ENCODE data around the gene VPS51. TPM values are rescaled to one million over a fixed set of nuclear protein-coding genes. Genes with fewer than 3 reads are reported as not detected.

Gene VPS51
- total RNA-seq, 2 donors from 2014 or later, result 333 to 498 TPM

DNA sequence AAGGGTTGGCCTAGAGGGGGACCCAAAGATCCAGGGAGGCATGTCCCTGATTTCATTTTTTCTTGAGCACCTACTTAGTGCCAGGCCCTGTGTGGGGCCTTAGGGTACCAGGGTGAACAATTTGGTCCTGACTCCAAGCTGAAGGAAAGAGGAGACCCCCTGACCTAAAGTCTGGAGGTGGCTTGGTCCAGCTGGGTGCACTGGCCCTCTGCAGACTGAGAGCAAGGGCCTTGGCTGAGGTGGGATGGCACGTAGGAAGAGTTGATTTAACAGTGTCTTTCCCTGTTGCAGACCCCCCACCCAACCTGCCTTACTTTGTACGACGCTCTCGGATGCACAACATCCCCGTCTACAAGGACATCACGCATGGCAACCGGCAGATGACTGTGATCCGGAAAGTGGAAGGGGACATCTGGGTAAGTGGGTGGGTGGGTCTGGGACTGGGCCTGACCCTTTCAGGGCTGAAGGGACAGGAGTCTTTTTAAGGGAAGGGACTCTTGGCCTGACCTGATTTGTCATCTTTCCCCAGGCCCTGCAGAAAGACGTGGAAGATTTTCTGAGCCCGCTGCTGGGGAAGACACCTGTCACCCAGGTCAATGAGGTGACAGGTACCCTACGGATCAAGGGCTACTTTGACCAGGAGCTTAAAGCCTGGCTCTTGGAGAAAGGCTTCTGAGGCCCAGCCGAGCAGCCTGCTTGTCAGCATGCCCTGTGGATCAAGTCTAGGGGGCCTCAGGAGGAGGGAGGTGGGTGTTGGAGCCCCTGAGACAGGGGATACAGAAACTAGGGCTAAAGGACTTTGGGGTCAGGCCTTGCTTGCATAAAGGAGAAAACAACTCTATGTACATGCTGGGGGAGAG is 29.4 kb downstream of the VPS51 start:
- Histone ChIP-seq H3K4me3 (no peak overlapping the region), H3K36me3 (peaks cover 64% of the 10 kb centered on the region), H3K4me1 (ENCODE audit: control insufficient read depth in 1 of 2, low read depth in 2 of 2) (peaks cover 11 to 22% of the 10 kb centered on the region in 2 donors), H3K27me3 (replicated peaks; ENCODE audit: insufficient read depth) (no peaks in the 10 kb centered on the region), H3K27ac (no peak overlapping the region), H3K9me3 (no peaks in the 10 kb centered on the region)
- TF ChIP-seq, protein P1, sequence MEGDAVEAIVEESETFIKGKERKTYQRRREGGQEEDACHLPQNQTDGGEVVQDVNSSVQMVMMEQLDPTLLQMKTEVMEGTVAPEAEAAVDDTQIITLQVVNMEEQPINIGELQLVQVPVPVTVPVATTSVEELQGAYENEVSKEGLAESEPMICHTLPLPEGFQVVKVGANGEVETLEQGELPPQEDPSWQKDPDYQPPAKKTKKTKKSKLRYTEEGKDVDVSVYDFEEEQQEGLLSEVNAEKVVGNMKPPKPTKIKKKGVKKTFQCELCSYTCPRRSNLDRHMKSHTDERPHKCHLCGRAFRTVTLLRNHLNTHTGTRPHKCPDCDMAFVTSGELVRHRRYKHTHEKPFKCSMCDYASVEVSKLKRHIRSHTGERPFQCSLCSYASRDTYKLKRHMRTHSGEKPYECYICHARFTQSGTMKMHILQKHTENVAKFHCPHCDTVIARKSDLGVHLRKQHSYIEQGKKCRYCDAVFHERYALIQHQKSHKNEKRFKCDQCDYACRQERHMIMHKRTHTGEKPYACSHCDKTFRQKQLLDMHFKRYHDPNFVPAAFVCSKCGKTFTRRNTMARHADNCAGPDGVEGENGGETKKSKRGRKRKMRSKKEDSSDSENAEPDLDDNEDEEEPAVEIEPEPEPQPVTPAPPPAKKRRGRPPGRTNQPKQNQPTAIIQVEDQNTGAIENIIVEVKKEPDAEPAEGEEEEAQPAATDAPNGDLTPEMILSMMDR (IDR thresholded peaks at IDR 0.05), result no peak
- ATAC-seq (ENCODE audit: insufficient number of reproducible peaks, low FRiP score, low read depth) (no peak), DNase-seq (ENCODE audit: low spot score) (no peak)

DNA sequence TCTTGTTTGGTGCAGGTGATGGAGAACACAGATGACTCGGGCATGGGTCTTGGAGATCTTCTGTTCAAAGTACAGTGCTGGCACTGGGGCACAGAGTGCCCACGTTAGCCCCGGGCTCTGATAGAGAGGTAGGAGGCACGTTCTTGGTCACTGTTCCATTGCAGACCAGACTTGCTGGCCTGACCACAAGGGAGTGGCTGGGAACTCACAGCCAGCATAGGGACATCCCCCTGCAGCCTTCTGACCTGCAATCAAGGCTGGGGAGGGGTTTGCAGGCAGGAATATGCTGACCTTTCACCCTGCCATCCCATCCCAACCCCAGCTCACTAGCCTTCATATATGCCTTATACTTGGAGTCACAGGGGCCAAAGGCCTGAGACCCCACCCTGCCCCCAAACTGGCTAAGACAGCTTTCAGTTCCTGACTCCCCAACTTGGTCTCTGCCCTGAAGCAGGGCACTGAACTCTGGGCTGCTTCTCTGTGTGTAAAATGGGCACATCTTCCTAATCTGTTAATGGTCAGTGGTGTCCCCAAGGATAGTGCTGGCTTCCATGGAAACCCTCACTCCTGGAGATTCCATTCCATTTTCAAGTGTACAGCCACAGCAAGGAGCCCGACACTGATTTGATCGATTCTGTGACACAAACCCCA is 30.7 kb downstream of the VPS51 start:
- Histone ChIP-seq H3K4me3 (no peak overlapping the region), H3K4me1 (ENCODE audit: control insufficient read depth in 1 of 2, low read depth in 2 of 2) (peaks cover 3 to 12% of the 10 kb centered on the region in 2 donors), H3K27me3 (replicated peaks; ENCODE audit: insufficient read depth) (no peaks in the 10 kb centered on the region), H3K9me3 (no peaks in the 10 kb centered on the region), H3K27ac (no peak overlapping the region), H3K36me3 (peaks cover 70% of the 10 kb centered on the region)
- TF ChIP-seq, protein P1 (IDR thresholded peaks at IDR 0.05), result no peak
- no peak for ATAC-seq (ENCODE audit: insufficient number of reproducible peaks, low FRiP score, low read depth)
- DNase-seq (ENCODE audit: low spot score), result no peak

DNA sequence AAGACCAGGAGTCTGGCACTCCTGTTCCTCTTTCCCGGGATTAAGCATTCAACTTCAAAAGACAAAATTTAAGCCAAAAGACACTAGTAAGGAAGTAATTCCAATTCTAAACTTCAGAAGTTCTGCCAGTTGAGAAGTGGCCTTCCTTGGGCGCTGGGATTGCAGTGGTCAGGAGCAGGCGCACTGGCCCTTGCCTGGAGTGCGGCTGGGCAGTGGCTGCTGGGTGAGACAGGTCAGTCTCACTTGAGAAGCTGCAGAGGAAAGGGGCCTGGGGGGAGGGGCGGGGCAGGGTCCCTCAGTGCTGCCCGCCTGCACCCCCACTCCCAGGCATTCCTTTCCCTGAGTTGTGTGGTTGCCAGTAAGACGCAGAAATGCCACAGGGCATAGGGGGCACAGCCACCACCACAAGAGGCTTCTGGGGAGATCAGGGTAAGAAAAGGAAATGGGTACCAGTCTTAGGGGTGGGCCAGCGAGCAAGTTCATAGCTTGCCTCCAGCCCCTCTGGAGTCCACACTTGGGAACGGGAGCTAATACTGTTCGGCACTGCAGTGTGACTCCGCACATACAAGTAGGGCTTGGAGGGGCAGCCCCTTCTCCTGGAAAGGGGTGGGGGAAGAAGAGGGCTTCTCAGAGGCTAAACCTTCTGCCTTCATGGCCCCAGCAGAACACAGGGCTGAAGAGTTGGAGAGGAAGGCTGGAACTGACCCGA is 31.6 kb downstream of the VPS51 start:
- ATAC-seq (ENCODE audit: insufficient number of reproducible peaks, low FRiP score, low read depth) (no peak), DNase-seq (ENCODE audit: low spot score) (no peak)
- peaks cover 77% of the 10 kb centered on the region for H3K36me3 ChIP-seq
- H3K9me3 ChIP-seq, result no peaks in the 10 kb centered on the region
- H3K4me1 ChIP-seq (ENCODE audit: control insufficient read depth in 1 of 2, low read depth in 2 of 2), result peaks cover 6 to 16% of the 10 kb centered on the region in 2 donors
- H3K27ac ChIP-seq, result no peak overlapping the region
- H3K4me3 ChIP-seq, result no peak overlapping the region
- TF ChIP-seq, protein P1 (IDR thresholded peaks at IDR 0.05), result no peak
- H3K27me3 ChIP-seq (replicated peaks; ENCODE audit: insufficient read depth), result no peaks in the 10 kb centered on the region

DNA sequence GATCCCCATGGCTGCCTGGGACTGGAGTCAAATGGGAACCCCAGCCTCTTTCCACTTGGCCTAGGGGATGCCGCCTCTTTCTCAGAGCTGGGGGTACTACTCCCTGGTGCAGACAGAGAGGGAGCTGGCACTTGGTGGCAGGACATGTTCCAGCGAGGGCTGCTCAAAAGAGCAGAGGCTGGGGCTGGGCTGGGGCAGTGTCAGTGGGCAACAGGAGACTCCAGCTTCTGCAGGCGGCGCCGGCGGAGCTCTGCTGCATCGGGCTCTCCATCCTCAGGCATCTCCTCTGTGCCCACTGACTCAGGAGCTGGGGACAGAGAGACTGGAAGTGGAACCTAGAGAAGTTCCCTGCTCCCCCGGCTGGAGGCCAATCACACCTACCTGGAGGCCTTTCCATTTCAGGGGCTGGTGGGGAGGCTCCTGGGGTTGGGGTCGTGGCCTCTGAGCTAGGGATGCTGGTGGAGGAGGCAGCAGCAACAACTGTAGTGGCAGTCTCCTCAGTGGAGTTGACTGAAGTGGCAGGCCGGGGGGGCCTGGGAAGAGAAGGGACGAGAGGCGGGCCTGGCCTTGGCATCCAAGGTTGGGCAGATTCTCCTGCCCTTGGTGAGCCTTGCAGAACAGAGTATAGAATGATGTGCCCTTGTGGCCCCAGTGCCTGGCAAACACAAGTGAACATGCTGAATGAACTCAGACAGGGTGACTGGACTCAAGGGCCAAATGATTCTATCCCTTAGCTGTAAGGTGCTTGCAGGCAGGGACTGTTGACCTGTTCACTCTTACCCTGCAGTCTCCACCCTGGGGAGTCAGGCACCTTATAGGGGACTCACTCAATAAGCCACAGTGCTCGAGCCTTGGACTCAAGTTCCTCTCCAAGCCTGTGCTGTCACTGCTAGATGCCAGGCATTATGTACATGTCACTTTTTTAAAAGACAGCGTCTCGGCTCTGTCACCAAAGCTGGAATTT is 32.5 kb downstream of the VPS51 start:
- TF ChIP-seq, protein P1 (IDR thresholded peaks at IDR 0.05), result no peak
- ATAC-seq (ENCODE audit: insufficient number of reproducible peaks, low FRiP score, low read depth) (no peak), DNase-seq (ENCODE audit: low spot score) (no peak)
- Histone ChIP-seq H3K36me3 (peaks cover 77% of the 10 kb centered on the region), H3K27ac (no peak overlapping the region), H3K27me3 (replicated peaks; ENCODE audit: insufficient read depth) (no peaks in the 10 kb centered on the region), H3K4me1 (ENCODE audit: control insufficient read depth in 1 of 2, low read depth in 2 of 2) (peaks cover 12 to 16% of the 10 kb centered on the region in 2 donors), H3K9me3 (no peaks in the 10 kb centered on the region), H3K4me3 (no peak overlapping the region)
